HFFc6 (cell line): ENCODE results near the gene YY1. TPM values are rescaled to one million over a fixed set of nuclear protein-coding genes. Genes with fewer than 3 reads are reported as not detected.
A peak's percentile ranks its signal among the peaks of the same experiment; 100 is the strongest.
"Not testable (repeated sequence)": the region's sequence is repeated elsewhere in the genome, so short reads cannot be mapped to it uniquely, and the experiment has no call there.

Source experiments
- DNase-seq: peaks from one replicate; pipeline ENCODE4 v3.0.0-alpha.2; 2018
- H3K27ac Mint-ChIP-seq: 2 replicates; pipeline ENCODE4 v1.8.0; 2020; ENCODE audit warnings: mild to moderate bottlenecking, mixed read lengths
- H3K27me3 Mint-ChIP-seq: 2 replicates; pipeline ENCODE4 v1.8.0; 2021; ENCODE audit warnings: mild to moderate bottlenecking, moderate library complexity, mixed read lengths; ENCODE audit not compliant: insufficient read depth
- H3K36me3 Mint-ChIP-seq: 2 replicates; pipeline ENCODE4 v1.8.0; 2021; ENCODE audit warnings: low read depth, mixed read lengths
- H3K4me1 Mint-ChIP-seq: 2 replicates; pipeline ENCODE4 v1.8.0; 2020; ENCODE audit warnings: low read depth, mixed read lengths
- H3K4me3 Mint-ChIP-seq: 2 replicates; pipeline ENCODE4 v1.8.0; 2020; ENCODE audit warnings: mild to moderate bottlenecking, moderate library complexity, mixed read lengths
- H3K9me3 Mint-ChIP-seq: 2 replicates; pipeline ENCODE4 v1.8.0; 2020; ENCODE audit warnings: mild to moderate bottlenecking, mixed read lengths
- CTCF ChIP-seq: fragments of 200-600 bp; sonication (generic); IDR thresholded peaks from 2 replicates; pipeline ENCODE4 v1.5.0; 2021; ENCODE audit warnings: antibody characterized with exemption, mild to moderate bottlenecking
- total RNA-seq, 6 experiments: library from RNA; stranded (reverse); fragmentation: NEBNext Ultra II Directional; extraction: Animal tissue kit (Norgen Biotek cat#: 25700); gene quantifications; 2 replicates in 1 of 6; 3 replicates in 5 of 6; pipeline ENCODE4 v1.2.3, GENCODE V29; 2021

Gene YY1
- total RNA-seq, 6 experiments from 2014 or later = 57.0 to 70.8 (median 68.1) TPM

DNA sequence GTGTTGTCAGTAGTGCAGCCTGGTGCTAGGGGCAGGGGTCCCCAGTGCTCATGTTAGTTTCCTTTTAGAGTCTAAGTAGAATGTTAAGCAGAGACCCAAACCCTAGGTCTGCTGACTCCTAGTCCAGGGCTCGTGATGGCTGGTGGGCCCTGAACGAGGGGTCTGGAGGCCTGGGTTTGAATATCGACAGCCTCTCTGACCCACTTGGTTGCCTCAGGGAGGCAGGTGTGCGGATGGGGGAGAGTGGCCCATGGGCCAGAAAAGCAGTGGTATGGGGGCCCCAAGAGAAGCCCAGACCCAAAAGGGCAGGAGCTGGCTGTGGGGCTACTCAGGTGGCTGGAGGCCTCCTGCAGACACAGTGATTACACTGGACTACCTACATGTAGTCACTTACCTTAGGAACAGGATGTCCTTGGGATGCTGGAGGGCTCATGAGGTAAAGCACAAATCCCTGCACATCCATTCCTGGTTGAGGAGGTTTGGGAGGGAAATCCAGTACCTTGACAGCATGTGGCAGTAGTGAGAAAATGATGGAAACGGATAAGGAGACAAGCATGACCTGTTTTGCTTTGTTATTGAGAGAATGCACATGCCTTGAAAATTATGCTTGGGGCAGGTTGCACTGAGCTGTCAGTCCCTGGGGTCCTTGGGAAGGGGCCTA is 69.0 kb downstream of the YY1 start:
- Mint-ChIP-seq H3K27me3 (peaks cover 21% of the 10 kb centered on the region), H3K4me3 (peak overlapping the region; percentile 81; the same call in 1 of the 2 replicates), H3K4me1 (peaks cover 13% of the 10 kb centered on the region), H3K27ac (no peak overlapping the region), H3K36me3 (no peaks in the 10 kb centered on the region), H3K9me3 (no peaks in the 10 kb centered on the region)
- no peak for TF ChIP-seq CTCF
- no peak for DNase-seq

GRCh38 chr14:100308427-100308792 is 69.5 kb downstream of the YY1 start:
- not testable (repeated sequence) for DNase-seq, H3K4me3 Mint-ChIP-seq, H3K9me3 Mint-ChIP-seq, H3K36me3 Mint-ChIP-seq, H3K4me1 Mint-ChIP-seq, H3K27ac Mint-ChIP-seq
- peaks cover 21% of the 10 kb centered on the region for H3K27me3 Mint-ChIP-seq

- Mint-ChIP-seq H3K27me3 (peaks cover 21% of the 10 kb centered on the region), H3K9me3 (no peaks in the 10 kb centered on the region), H3K27ac (no peak overlapping the region), H3K4me1 (peaks cover 9% of the 10 kb centered on the region), H3K4me3 (no peak overlapping the region), H3K36me3 (no peaks in the 10 kb centered on the region)
- no peak for DNase-seq
- no peak for TF ChIP-seq CTCF
Observed at GRCh38 chr14:100309028-100309737, 70.2 kb downstream of the YY1 start.

DNA sequence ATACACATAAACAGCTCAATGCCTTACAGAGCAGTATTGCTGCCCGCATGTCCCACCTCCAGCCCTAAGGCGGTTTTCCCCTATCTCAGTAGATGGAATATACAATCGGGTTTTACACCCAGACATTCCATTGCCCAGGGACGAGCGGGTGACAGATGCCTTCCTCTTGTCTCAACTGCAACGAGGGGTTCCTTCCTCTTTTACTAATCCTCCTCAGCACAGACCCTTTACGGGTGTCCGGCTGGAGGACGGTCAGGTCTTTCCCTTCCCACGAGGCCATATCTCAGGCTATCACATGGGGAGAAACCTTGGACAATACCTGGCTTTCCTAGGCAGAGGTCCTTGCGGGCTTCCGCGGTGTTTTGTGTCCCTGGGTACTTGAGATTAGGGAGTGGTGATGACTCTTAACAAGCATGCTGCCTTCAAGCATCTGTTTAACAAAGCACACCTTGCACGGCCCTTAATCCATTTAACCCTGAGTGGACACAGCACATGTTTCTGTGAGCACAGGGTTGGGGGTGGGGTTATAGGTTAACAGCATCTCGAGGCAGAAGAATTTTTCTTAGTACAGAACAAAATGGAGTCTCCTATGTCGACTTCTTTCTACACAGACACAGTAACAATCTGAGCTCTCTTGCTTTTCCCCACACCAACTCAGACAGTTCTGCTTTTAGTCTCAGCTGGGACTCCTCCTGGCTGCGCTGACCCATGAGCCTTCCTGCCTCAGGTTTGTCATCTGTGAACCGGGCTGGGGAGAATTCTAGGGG is 73.3 kb downstream of the YY1 start:
- DNase-seq, H3K36me3 Mint-ChIP-seq, H3K27ac Mint-ChIP-seq, H3K4me3 Mint-ChIP-seq, H3K9me3 Mint-ChIP-seq, H3K4me1 Mint-ChIP-seq: not testable (repeated sequence)
- peaks cover 14% of the 10 kb centered on the region for H3K27me3 Mint-ChIP-seq

GRCh38 chr14:100312877-100313400 is 74.0 kb downstream of the YY1 start:
- H3K27ac Mint-ChIP-seq = no peak overlapping the region
- TF ChIP-seq CTCF = no peak
- peaks cover 14% of the 10 kb centered on the region for H3K27me3 Mint-ChIP-seq
- H3K36me3 Mint-ChIP-seq = no peaks in the 10 kb centered on the region
- no peak overlapping the region for H3K4me3 Mint-ChIP-seq
- no peak for DNase-seq
- H3K9me3 Mint-ChIP-seq = no peaks in the 10 kb centered on the region
- no peaks in the 10 kb centered on the region for H3K4me1 Mint-ChIP-seq

DNA sequence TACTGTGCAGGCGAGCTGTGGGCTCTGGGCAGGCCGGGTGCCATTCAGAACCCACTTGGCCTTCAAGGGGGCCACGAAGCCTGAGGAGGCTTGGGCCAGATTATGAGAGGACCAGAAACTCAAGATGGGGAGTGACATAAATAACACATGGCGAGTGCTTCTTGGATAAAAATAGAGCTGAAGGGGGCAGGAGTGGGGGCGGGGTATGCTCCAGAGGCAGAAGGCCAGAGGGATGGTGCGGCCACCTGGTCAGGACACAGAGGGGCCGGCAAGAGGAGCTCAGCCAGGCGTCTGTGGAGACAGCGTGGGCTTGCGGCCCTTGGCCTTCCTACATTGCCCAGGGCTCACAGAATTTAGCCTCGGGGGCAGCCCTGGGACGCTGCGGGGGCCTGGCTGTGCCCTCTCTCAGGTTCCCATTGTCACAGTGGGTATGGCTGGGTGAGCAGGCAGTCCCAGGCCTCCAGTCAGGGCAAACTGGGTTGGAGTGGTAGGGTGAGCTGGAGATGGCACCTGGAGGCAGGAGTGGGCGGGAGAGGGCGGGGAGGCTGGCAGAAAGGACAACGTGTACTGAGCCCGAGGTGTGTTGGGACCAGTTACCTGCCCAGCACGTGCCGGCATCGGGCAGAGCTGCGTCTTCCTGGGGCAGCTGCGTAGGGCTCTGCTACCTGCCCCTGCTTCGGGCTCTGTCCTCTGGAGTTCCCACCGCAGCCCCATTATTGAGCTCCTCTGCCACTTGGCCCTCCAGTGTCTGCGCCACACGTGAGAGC is 74.7 kb downstream of the YY1 start:
- peaks cover 14% of the 10 kb centered on the region for H3K27me3 Mint-ChIP-seq
- H3K36me3 Mint-ChIP-seq = no peaks in the 10 kb centered on the region
- H3K4me1 Mint-ChIP-seq = no peaks in the 10 kb centered on the region
- no peak overlapping the region for H3K27ac Mint-ChIP-seq
- H3K4me3 Mint-ChIP-seq = no peak overlapping the region
- no peaks in the 10 kb centered on the region for H3K9me3 Mint-ChIP-seq
- DNase-seq = no peak
- TF ChIP-seq CTCF = no peak
